Left colon (tissue), 2 donors: ENCODE results near the gene C19orf38. TPM values are rescaled to one million over a fixed set of nuclear protein-coding genes. Genes with fewer than 3 reads are reported as not detected.

Experiments used
- microRNA-seq, 2 donors: library from miRNA; unstranded; fragments of <30 nt; microRNA quantifications; one replicate each; pipeline versions ENCODE4 v1.1.0 to v1.2.0, GENCODE V29; 2020
- total RNA-seq, 2 donors: library from RNA; stranded (reverse); fragmentation: NEBNext Ultra II Directional; extraction: Animal tissue kit (Norgen Biotek cat#: 25700); gene quantifications; one replicate each; pipeline ENCODE4 v1.2.1, GENCODE V29; 2021
- donor health status: DM: no; HTN: no; CAD: no.
- donor health status: DM: yes; HTN: yes; CAD: no.

The C19orf38 gene
- total RNA-seq, 2 donors from 2014 or later = 0.49 to 0.98 TPM

Small RNA genes within 50 kb of the gene (microRNA-seq; reads per million reads assigned to microRNA genes)
- 1.1 to 5.4 reads per million in 2 donors for gene MIR199A1
- 1.1 to 4.1 reads per million in 2 donors for gene MIR6793

Other genes with a start within 250 kb of the C19orf38 start
- 100 to 1,000 TPM; 124 to 153 TPM for gene SLC44A2, start 222.9 kb upstream of the C19orf38 start, total RNA-seq
- gene ILF3, start 194.1 kb upstream of the C19orf38 start, total RNA-seq = 100 to 1,000 TPM; 129 to 181 TPM
- gene QTRT1, start 147.0 kb upstream of the C19orf38 start, total RNA-seq = 10 to 100 TPM; 76.9 to 78.6 TPM
- 100 to 1,000 TPM; 446 to 618 TPM for gene DNM2, start 130.3 kb upstream of the C19orf38 start, total RNA-seq
- 10 to 100 TPM; 16.9 to 19.5 TPM for gene TMED1, start 12.2 kb upstream of the C19orf38 start, total RNA-seq
- 10 to 100 TPM; 48.3 to 58.3 TPM for gene CARM1, start 23.1 kb downstream of the C19orf38 start, total RNA-seq
- gene YIPF2, start 80.2 kb downstream of the C19orf38 start, total RNA-seq = 10 to 100 TPM; 57.8 to 64.8 TPM
- gene TIMM29, start 80.4 kb downstream of the C19orf38 start, total RNA-seq = 10 to 100 TPM; 23.0 to 24.6 TPM
- gene SMARCA4, start 112.6 kb downstream of the C19orf38 start, total RNA-seq = 10 to 100 TPM; 68.7 to 98.6 TPM
- 100 to 1,000 TPM; 122 to 224 TPM for gene LDLR, start 241.0 kb downstream of the C19orf38 start, total RNA-seq